Neural cell (in vitro differentiated cells): ENCODE data around the gene TIGD1. TPM values are rescaled to one million over a fixed set of nuclear protein-coding genes. Genes with fewer than 3 reads are reported as not detected.

ENCODE experiments used
- H2AFZ ChIP-seq: fragments of 200-600, 300-800 bp; sonication (generic), shearing (Covaris generic); 2 replicates; pipeline ENCODE4 v1.6.0; 2014; ENCODE audit warnings: low read depth, mild to moderate bottlenecking, antibody characterized with exemption, low read length, moderate library complexity
- H3F3A ChIP-seq: fragments of 200-600 bp; shearing (Covaris generic); 2 replicates; pipeline ENCODE4 v1.6.1; 2016; ENCODE audit warnings: mild to moderate bottlenecking, moderate library complexity, mixed read lengths, antibody characterized with exemption, low read length; ENCODE audit not compliant: insufficient read depth, poor library complexity, severe bottlenecking
- H3K27ac ChIP-seq: fragments of 200-600, 300-800 bp; sonication (generic), shearing (Covaris generic); 2 replicates; pipeline ENCODE4 v1.5.1; 2014; ENCODE audit warnings: mild to moderate bottlenecking, low read length, moderate library complexity
- H3K27me3 ChIP-seq: fragments of 300-800, 200-600 bp; sonication (generic), shearing (Covaris generic); 2 replicates; pipeline ENCODE4 v1.6.0; 2014; ENCODE audit warnings: mild to moderate bottlenecking, low read depth, low read length, moderate library complexity; ENCODE audit not compliant: insufficient read depth
- H3K36me3 ChIP-seq: fragments of 300-800, 200-600 bp; sonication (generic), shearing (Covaris generic); 2 replicates; pipeline ENCODE4 v1.5.1; 2014; ENCODE audit warnings: mild to moderate bottlenecking, antibody characterized with exemption, low read length, moderate library complexity; ENCODE audit not compliant: insufficient read depth
- H3K4me2 ChIP-seq: fragments of 300-800, 200-600 bp; sonication (generic), shearing (Covaris generic); 2 replicates; pipeline ENCODE4 v1.6.0; 2014; ENCODE audit warnings: mild to moderate bottlenecking, low read length
- H3K4me3 ChIP-seq: fragments of 300-800, 200-600 bp; sonication (generic), shearing (Covaris generic); 2 replicates; pipeline ENCODE4 v1.5.1; 2014; ENCODE audit warnings: mild to moderate bottlenecking, low read length, moderate library complexity
- H3K79me2 ChIP-seq: fragments of 200-600 bp; shearing (Covaris generic); replicated peaks from 2 replicates; pipeline ENCODE4 v1.6.0; 2014; ENCODE audit warnings: mild to moderate bottlenecking, low read length, moderate library complexity; ENCODE audit not compliant: insufficient read depth
- H3K9ac ChIP-seq: fragments of 300-800, 200-600 bp; sonication (generic), shearing (Covaris generic); 2 replicates; pipeline ENCODE4 v1.6.1; 2016; ENCODE audit warnings: mild to moderate bottlenecking, low read length, mixed read lengths
- H3K9me2 ChIP-seq: fragments of 200-600 bp; shearing (Covaris generic); 2 replicates; pipeline ENCODE4 v1.6.1; 2016; ENCODE audit warnings: mild to moderate bottlenecking, low read length, mixed read lengths; ENCODE audit not compliant: insufficient read depth
- H3K9me3 ChIP-seq: fragments of 200-600, 300-800 bp; sonication (generic), shearing (Covaris generic); 2 replicates; pipeline ENCODE4 v1.6.1; 2016; ENCODE audit warnings: mild to moderate bottlenecking, mixed run types, low read length, moderate library complexity, mixed read lengths
- H4K20me1 ChIP-seq: fragments of 200-600 bp; shearing (Covaris generic); 2 replicates; pipeline ENCODE4 v1.6.1; 2016; ENCODE audit warnings: mild to moderate bottlenecking, mixed run types; ENCODE audit not compliant: insufficient read depth
- EP300 ChIP-seq: fragments of 450-650 bp; conservative IDR thresholded peaks from 2 replicates; pipeline ENCODE4 v1.6.1; 2014; ENCODE audit warnings: antibody characterized with exemption, mild to moderate bottlenecking, moderate library complexity; ENCODE audit not compliant: poor library complexity, severe bottlenecking
- EZH2 ChIP-seq: fragments of 200-600, 300-800 bp; shearing (Covaris generic), sonication (generic); IDR thresholded peaks from 2 replicates; pipeline ENCODE4 v1.6.1; 2014; ENCODE audit warnings: antibody characterized with exemption, low read length, borderline replicate concordance, mild to moderate bottlenecking; ENCODE audit not compliant: insufficient read depth, poor library complexity, severe bottlenecking
- MXI1 ChIP-seq: fragments of 450-650 bp; conservative IDR thresholded peaks from 2 replicates; pipeline ENCODE4 v1.6.1; 2014; ENCODE audit warnings: antibody characterized with exemption, mild to moderate bottlenecking; ENCODE audit not compliant: poor library complexity, severe bottlenecking
- POLR2AphosphoS5 ChIP-seq: IDR thresholded peaks from 2 replicates; pipeline ENCODE4 v1.6.1; 2012
- RAD21 ChIP-seq: fragments of 450-650 bp; conservative IDR thresholded peaks from 2 replicates; pipeline ENCODE4 v1.6.1; 2014; ENCODE audit warnings: antibody characterized with exemption, mild to moderate bottlenecking, moderate library complexity
- SMC3 ChIP-seq: fragments of 450-650 bp; conservative IDR thresholded peaks from 2 replicates; pipeline ENCODE4 v1.6.1; 2014; ENCODE audit warnings: antibody characterized with exemption, mild to moderate bottlenecking, moderate library complexity; ENCODE audit not compliant: poor library complexity
- TAF1 ChIP-seq: IDR thresholded peaks from 2 replicates; pipeline ENCODE4 v1.6.1; 2012; ENCODE audit warnings: low read depth
- polyA plus RNA-seq: library from polyadenylated mRNA; depleted of rRNA; stranded (reverse); fragments of >200 nt; gene quantifications from 2 replicates; pipeline ENCODE4 v1.2.3, GENCODE V29; 2014
- TF ChIP-seq, protein P1 (sequence below): fragments of 450-650 bp; IDR thresholded peaks from 2 replicates; pipeline ENCODE4 v1.5.1; 2014; ENCODE audit warnings: antibody characterized with exemption, mild to moderate bottlenecking, moderate library complexity; ENCODE audit not compliant: poor library complexity, severe bottlenecking
- TF ChIP-seq, protein P2 (sequence below): IDR thresholded peaks from 2 replicates; pipeline ENCODE4 v1.6.1; 2012; ENCODE audit warnings: borderline replicate concordance

Gene TIGD1
- polyA plus RNA-seq, 1 donor from 2014 or later: 29.3 TPM

DNA sequence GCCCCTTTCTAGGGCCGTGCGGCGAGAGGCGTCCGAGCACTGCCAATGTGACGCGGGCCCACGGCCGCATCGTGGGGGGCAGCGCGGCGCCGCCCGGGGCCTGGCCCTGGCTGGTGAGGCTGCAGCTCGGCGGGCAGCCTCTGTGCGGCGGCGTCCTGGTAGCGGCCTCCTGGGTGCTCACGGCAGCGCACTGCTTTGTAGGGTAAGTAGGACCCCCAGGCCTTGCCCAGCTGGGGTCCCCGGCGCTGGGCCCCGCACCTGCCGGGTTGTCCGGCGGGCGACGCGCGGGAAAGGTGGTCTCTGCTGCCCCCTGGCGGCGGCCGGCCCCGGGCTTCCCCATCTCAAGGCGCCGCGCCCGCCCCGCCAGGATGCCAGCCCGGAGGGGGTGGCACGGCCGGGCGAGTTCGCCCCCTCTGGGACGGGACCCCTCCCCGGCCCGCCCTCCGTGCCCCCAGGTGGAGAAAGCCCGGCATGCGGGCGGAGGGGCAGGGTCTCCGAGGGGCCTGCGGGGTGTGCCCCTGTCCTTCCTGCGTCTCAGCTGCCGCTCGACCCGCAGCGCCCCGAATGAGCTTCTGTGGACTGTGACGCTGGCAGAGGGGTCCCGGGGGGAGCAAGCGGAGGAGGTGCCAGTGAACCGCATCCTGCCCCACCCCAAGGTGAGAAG is 28.3 kb downstream of the TIGD1 start:
- peak overlapping the region; percentile 45 for H3K9ac ChIP-seq
- no peaks in the 10 kb centered on the region for H4K20me1 ChIP-seq
- no peaks in the 10 kb centered on the region for H3K36me3 ChIP-seq
- H3F3A ChIP-seq: no peaks in the 10 kb centered on the region
- H3K79me2 ChIP-seq: no peaks in the 10 kb centered on the region
- peak overlapping the region; percentile 60 for H3K4me3 ChIP-seq
- H2AFZ ChIP-seq: no peak overlapping the region
- H3K9me3 ChIP-seq: no peaks in the 10 kb centered on the region
- peak overlapping the region; percentile 19 for H3K4me2 ChIP-seq
- no peak overlapping the region for H3K27ac ChIP-seq
- peaks cover 28% of the 10 kb centered on the region for H3K27me3 ChIP-seq
- TF ChIP-seq TAF1: no peak
- no peak for TF ChIP-seq EP300
- peak; percentile 97 for TF ChIP-seq RAD21
- no peak for TF ChIP-seq EZH2
- peak; percentile 98 for TF ChIP-seq SMC3
- TF ChIP-seq, protein P1, sequence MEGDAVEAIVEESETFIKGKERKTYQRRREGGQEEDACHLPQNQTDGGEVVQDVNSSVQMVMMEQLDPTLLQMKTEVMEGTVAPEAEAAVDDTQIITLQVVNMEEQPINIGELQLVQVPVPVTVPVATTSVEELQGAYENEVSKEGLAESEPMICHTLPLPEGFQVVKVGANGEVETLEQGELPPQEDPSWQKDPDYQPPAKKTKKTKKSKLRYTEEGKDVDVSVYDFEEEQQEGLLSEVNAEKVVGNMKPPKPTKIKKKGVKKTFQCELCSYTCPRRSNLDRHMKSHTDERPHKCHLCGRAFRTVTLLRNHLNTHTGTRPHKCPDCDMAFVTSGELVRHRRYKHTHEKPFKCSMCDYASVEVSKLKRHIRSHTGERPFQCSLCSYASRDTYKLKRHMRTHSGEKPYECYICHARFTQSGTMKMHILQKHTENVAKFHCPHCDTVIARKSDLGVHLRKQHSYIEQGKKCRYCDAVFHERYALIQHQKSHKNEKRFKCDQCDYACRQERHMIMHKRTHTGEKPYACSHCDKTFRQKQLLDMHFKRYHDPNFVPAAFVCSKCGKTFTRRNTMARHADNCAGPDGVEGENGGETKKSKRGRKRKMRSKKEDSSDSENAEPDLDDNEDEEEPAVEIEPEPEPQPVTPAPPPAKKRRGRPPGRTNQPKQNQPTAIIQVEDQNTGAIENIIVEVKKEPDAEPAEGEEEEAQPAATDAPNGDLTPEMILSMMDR: peak; percentile 97
- TF ChIP-seq POLR2AphosphoS5: no peak
- H3K9me2 ChIP-seq: no peaks in the 10 kb centered on the region

DNA sequence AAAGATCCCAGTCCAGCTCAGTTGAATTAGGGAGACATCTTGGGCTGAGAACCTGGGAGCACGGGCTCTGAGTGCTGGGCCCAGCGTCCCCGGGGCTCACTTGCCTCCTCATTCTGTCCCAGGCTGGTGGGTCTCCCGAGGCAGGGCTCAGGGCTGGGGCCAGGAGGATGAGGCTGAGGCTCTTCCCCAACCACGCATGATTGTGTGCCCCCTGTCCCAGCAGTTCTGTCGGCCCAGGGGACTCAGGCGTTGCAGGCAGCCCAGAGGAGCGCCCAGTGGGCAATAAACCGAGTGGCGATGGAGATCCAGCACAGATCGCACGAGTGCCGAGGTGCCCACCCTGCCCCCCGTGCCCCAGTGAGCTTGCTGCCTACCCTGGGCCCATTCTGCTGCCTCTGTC is 29.3 kb downstream of the TIGD1 start:
- no peak overlapping the region for H3K27ac ChIP-seq
- no peak for TF ChIP-seq RAD21
- no peak for TF ChIP-seq TAF1
- no peak for TF ChIP-seq EP300
- TF ChIP-seq MXI1: no peak
- TF ChIP-seq, protein P2, sequence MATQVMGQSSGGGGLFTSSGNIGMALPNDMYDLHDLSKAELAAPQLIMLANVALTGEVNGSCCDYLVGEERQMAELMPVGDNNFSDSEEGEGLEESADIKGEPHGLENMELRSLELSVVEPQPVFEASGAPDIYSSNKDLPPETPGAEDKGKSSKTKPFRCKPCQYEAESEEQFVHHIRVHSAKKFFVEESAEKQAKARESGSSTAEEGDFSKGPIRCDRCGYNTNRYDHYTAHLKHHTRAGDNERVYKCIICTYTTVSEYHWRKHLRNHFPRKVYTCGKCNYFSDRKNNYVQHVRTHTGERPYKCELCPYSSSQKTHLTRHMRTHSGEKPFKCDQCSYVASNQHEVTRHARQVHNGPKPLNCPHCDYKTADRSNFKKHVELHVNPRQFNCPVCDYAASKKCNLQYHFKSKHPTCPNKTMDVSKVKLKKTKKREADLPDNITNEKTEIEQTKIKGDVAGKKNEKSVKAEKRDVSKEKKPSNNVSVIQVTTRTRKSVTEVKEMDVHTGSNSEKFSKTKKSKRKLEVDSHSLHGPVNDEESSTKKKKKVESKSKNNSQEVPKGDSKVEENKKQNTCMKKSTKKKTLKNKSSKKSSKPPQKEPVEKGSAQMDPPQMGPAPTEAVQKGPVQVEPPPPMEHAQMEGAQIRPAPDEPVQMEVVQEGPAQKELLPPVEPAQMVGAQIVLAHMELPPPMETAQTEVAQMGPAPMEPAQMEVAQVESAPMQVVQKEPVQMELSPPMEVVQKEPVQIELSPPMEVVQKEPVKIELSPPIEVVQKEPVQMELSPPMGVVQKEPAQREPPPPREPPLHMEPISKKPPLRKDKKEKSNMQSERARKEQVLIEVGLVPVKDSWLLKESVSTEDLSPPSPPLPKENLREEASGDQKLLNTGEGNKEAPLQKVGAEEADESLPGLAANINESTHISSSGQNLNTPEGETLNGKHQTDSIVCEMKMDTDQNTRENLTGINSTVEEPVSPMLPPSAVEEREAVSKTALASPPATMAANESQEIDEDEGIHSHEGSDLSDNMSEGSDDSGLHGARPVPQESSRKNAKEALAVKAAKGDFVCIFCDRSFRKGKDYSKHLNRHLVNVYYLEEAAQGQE: no peak
- no peak for TF ChIP-seq SMC3
- TF ChIP-seq EZH2: no peak
- TF ChIP-seq, protein P1: no peak
- no peak for TF ChIP-seq POLR2AphosphoS5
- H3K4me3 ChIP-seq: no peak overlapping the region
- no peaks in the 10 kb centered on the region for H3K36me3 ChIP-seq
- no peak overlapping the region for H3K9ac ChIP-seq
- H3K4me2 ChIP-seq: no peak overlapping the region
- H3K27me3 ChIP-seq: peaks cover 28% of the 10 kb centered on the region
- H3K79me2 ChIP-seq: no peaks in the 10 kb centered on the region
- H4K20me1 ChIP-seq: no peaks in the 10 kb centered on the region
- no peaks in the 10 kb centered on the region for H3K9me3 ChIP-seq
- H2AFZ ChIP-seq: no peak overlapping the region
- no peaks in the 10 kb centered on the region for H3K9me2 ChIP-seq
- H3F3A ChIP-seq: no peaks in the 10 kb centered on the region
